Muscle layer of duodenum (tissue), 2 donors: ENCODE data around the gene LNPEP.

Source experiments
- H3K27ac ChIP-seq: one replicate; pipeline ENCODE4 v1.7.0; 2013; ENCODE audit warnings: mild to moderate bottlenecking, low read length
- H3K27me3 ChIP-seq: one replicate; pipeline ENCODE4 v1.7.0; 2013; ENCODE audit warnings: low read depth, mild to moderate bottlenecking, control low read depth, low read length
- H3K36me3 ChIP-seq, 2 donors: one replicate each; pipeline ENCODE4 v1.7.0; 2013; ENCODE audit warnings: low read length in 2 of 2, control low read depth in 1 of 2, mild to moderate bottlenecking in 1 of 2; ENCODE audit not compliant: insufficient read depth in 2 of 2, control insufficient read depth in 1 of 2
- H3K4me1 ChIP-seq, 2 donors: one replicate each; pipeline ENCODE4 v1.7.0; 2013; ENCODE audit warnings: low read length in 2 of 2, mild to moderate bottlenecking in 2 of 2, control low read depth in 1 of 2, moderate library complexity in 1 of 2; ENCODE audit not compliant: insufficient read depth in 2 of 2, control insufficient read depth in 1 of 2
- H3K4me3 ChIP-seq, 2 donors: one replicate each; pipeline ENCODE4 v1.7.0; 2013; ENCODE audit warnings: low read length in 2 of 2, low read depth in 1 of 2, mild to moderate bottlenecking in 1 of 2
- H3K9me3 ChIP-seq, 2 donors: one replicate each; pipeline ENCODE4 v1.7.0; 2013; ENCODE audit warnings: low read length in 2 of 2, control low read depth in 1 of 2, mild to moderate bottlenecking in 1 of 2; ENCODE audit not compliant: control insufficient read depth in 1 of 2
- donor health status: healthy.

The LNPEP gene

DNA sequence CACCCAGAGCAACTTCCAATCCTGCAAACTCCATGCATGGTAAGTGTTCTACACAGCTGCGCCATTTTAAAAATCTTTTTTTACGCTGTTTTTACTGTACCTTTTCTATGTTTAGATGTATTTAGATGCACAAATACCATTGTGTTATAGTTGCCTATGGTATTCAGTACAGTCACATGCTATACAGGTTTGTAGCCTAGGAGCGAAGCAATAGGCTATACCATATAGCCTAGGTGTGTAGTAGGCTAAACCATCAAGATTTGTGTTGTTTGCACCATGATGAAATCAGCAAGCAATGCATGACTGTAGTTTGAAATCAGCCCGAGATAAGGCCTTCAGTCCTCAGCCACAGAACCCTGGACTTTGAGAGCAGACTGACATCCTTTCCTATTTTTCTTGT is 105.4 kb downstream of the LNPEP start:
- Histone ChIP-seq H3K27me3 (no peaks in the 10 kb centered on the region), H3K4me3 (no peak overlapping the region), H3K9me3 (no peaks in the 10 kb centered on the region), H3K36me3 (peaks cover 0 to 3% of the 10 kb centered on the region in 2 donors), H3K27ac (no peak overlapping the region), H3K4me1 (no peaks in the 10 kb centered on the region)

DNA sequence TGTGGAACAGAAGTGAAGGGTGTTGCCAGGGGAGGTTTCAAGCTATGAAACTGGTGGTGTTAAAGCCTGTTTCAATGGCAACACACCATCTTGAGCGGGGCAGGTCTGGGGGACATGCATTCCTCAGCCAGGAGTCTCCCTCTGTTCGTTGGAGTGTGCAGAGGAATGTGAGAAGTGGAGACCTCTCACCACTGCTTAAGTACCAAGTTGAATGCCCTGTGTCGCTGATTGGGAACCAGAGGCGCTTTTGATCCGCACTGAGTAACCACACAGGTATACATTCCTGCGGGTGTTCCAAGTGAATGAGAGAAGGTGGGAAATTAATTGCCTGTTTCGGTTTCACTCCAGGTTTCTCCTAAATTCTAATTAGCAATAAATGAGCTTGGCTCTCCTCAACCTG is 107.1 kb downstream of the LNPEP start:
- H3K27ac ChIP-seq, result no peak overlapping the region
- no peaks in the 10 kb centered on the region for H3K9me3 ChIP-seq
- no peaks in the 10 kb centered on the region for H3K4me1 ChIP-seq
- no peaks in the 10 kb centered on the region for H3K27me3 ChIP-seq
- H3K36me3 ChIP-seq, result no peaks in the 10 kb centered on the region
- no peak overlapping the region for H3K4me3 ChIP-seq

DNA sequence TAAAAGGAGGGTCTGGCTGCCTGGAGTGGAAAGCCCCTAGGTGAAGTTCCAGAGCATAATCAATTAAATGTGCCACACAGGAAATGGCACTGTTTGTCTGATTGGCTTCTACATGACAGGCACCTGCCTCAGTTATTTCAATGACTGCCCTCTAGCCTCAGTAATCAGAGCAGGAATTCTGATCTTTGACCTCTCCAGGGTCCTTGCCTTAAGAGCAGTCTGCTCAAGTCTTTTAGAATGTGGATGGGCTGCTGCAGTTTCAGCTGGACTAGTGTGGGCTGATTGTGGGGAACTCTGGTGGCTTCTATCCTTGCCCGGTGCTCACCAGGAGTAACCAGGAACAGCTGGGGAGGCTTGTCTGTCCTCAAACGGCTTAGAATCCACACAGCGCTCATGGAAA is 107.6 kb downstream of the LNPEP start:
- H3K4me3 ChIP-seq, result no peak overlapping the region
- no peaks in the 10 kb centered on the region for H3K9me3 ChIP-seq
- no peaks in the 10 kb centered on the region for H3K27me3 ChIP-seq
- no peak overlapping the region for H3K27ac ChIP-seq
- H3K36me3 ChIP-seq, result no peaks in the 10 kb centered on the region
- no peaks in the 10 kb centered on the region for H3K4me1 ChIP-seq

DNA sequence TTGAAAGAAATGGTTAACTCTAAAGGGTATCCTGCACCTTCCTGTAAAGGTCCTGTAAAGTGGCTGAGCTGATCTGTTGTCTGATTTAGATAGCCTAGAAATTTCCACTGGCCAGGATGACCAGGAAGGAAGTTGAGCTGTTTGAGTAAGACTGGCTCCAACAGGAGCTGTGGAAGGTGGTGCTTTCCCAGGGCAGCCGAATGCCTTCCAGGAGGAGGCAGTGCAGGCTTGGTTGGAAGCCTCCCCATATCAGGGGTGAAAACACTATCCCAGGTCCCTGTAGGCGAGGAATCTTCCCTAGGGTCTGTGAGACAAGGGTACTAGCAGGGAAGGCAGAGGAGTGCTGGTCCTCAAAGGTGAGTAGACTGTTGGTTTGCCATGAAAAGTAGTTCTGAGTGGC is 108.2 kb downstream of the LNPEP start:
- Histone ChIP-seq H3K4me1 (no peaks in the 10 kb centered on the region), H3K27me3 (no peaks in the 10 kb centered on the region), H3K9me3 (no peaks in the 10 kb centered on the region), H3K36me3 (no peaks in the 10 kb centered on the region), H3K27ac (no peak overlapping the region), H3K4me3 (no peak overlapping the region)

DNA sequence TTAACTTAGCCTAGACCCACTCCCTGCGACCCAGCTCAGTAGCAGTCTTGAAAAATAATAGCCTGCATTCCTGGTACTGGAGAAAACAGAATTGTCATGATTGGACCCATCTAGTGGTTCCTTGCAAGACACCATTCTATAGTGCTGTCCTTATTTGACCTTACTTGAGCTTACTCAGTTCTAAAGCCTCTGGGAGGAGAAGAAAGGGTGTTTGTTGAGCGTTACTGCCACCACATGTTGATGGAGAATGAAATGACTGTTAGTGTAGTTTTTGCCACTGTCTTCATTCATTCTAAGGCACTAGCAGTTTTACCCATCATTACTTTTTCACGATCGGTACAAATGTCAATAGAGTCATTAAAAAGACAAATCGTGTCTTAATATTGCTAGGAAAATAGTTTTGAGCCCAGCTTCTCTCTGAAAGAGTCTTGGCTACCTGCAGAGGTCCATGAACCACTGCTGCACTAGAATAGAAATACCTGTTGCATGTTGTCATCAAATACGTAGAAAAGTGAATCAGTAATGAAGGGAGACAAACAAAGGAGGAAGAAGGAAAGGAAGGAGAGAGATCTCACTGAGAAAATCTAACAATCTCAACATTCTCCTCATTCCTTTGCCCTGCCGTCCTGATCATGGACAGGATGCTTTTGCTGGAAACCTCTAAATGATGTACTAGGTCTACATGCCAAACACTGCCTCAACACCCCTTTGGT is 110.5 kb downstream of the LNPEP start:
- Histone ChIP-seq H3K27ac (no peak overlapping the region), H3K27me3 (no peaks in the 10 kb centered on the region), H3K36me3 (no peaks in the 10 kb centered on the region), H3K4me3 (no peak overlapping the region), H3K4me1 (no peaks in the 10 kb centered on the region), H3K9me3 (no peaks in the 10 kb centered on the region)

DNA sequence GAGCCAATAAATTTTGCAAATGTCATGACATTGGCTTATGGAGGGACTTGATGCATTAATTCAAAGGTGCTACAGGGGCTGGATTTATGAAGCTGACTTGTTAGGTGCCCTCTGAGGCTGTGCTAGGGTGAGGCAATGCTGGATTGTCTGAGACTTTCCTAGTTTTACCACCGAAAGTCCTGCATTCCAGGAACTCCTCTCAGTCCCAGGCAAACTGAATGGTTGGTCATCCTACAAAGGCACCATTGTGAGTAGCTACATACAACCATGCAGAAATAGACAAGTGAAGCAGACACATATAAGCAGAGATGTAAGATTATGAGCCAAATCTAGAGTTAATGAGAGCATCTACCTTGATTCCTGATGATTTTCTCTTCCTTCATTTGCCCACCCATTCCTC is 111.2 kb downstream of the LNPEP start:
- H3K27ac ChIP-seq, result no peak overlapping the region
- no peaks in the 10 kb centered on the region for H3K4me1 ChIP-seq
- no peak overlapping the region for H3K4me3 ChIP-seq
- no peaks in the 10 kb centered on the region for H3K27me3 ChIP-seq
- no peaks in the 10 kb centered on the region for H3K9me3 ChIP-seq
- H3K36me3 ChIP-seq, result no peaks in the 10 kb centered on the region

DNA sequence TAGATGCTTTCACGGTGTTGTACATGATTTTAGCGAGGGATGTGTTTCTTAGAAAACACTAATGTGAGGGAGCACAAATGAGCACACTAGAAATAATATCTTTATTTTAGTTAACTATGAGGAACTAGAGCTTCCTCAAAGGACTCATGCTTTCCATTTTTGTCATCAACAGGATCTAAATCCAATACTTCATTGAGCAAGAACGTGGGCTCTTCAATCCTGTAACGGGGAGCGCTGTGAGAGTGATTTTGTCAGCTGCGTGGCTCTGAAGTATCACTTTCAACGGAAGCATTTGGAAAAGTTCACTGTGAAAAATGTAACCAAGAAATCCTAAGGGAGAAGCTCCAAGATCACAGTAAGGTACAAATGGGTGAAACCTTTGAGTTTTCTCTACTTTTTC is 113.3 kb downstream of the LNPEP start:
- H3K4me3 ChIP-seq, result no peak overlapping the region

DNA sequence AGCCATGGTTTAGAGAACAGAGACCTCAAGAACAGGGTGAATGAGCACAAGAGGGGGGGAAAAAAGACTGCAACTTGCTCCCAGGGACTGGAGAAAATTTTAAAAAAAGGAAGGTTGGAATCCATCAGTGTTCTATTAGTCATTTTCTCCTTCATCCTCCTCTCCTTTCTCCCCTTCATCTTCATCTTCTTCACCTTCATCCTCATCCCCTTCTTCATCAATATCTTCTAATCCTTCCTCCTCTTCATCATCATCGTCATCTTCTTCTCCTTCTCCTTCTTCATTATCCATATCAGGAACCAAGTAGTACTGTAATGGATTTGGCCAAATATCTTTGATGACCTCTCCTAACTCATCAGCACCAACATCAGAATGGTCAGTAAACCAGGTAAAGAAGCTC is 120.4 kb downstream of the LNPEP start:
- Histone ChIP-seq H3K27ac (no peak overlapping the region), H3K27me3 (no peaks in the 10 kb centered on the region), H3K9me3 (peaks cover 0 to 2% of the 10 kb centered on the region in 2 donors), H3K4me1 (no peaks in the 10 kb centered on the region), H3K4me3 (no peak overlapping the region), H3K36me3 (no peaks in the 10 kb centered on the region)

More for the DNA sequence above, 113.3 kb downstream of the LNPEP start:
- no peaks in the 10 kb centered on the region for H3K4me1 ChIP-seq
- no peaks in the 10 kb centered on the region for H3K27me3 ChIP-seq
- no peaks in the 10 kb centered on the region for H3K36me3 ChIP-seq
- no peak overlapping the region for H3K27ac ChIP-seq
- H3K9me3 ChIP-seq, result peaks cover 0 to 2% of the 10 kb centered on the region in 2 donors

DNA sequence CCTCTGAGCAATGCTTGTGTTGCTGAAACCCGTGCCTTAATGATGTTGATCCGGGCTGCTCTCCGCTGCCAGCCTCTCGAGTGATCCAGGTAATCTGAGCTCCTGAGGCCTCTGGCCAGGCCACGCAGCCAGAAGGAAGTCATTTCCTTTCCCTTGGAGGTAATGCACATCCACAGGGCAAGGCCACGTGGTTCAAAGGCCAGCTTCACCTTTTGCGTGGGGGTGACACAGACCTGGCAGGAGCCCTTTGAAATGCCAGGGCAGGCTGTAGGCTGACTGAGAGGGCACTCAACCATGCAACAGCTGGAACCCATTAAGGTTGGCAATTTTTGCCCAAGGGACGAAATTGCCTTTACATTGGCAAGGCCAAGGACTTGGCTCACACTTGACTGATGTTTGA is 126.2 kb downstream of the LNPEP start:
- Histone ChIP-seq H3K9me3 (no peaks in the 10 kb centered on the region), H3K36me3 (no peaks in the 10 kb centered on the region), H3K27me3 (no peaks in the 10 kb centered on the region), H3K4me3 (no peak overlapping the region), H3K4me1 (peaks cover 0 to 2% of the 10 kb centered on the region in 2 donors), H3K27ac (no peak overlapping the region)

DNA sequence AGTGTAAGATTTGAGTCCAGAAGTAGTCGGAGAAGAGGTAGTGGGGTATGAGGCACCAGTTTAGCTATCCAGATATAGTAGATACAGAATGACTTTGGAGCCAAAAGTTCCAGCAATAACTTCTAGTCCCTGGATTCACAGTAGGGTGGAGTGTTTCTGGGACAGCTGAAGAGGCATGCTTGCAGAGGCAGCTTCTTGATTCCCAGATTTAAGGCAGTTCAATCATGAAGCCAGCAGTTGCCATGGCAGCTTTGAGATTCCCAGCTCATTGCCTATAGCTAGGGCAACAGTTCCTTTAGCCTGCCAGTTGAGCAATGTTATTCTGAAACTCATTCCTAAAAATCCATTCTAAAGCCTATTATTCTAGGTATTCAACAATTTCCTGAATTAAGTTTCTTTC is 127.4 kb downstream of the LNPEP start:
- no peaks in the 10 kb centered on the region for H3K9me3 ChIP-seq
- H3K27ac ChIP-seq, result no peak overlapping the region
- no peak overlapping the region for H3K4me3 ChIP-seq
- no peaks in the 10 kb centered on the region for H3K27me3 ChIP-seq
- H3K4me1 ChIP-seq, result peaks cover 0 to 7% of the 10 kb centered on the region in 2 donors
- no peaks in the 10 kb centered on the region for H3K36me3 ChIP-seq

DNA sequence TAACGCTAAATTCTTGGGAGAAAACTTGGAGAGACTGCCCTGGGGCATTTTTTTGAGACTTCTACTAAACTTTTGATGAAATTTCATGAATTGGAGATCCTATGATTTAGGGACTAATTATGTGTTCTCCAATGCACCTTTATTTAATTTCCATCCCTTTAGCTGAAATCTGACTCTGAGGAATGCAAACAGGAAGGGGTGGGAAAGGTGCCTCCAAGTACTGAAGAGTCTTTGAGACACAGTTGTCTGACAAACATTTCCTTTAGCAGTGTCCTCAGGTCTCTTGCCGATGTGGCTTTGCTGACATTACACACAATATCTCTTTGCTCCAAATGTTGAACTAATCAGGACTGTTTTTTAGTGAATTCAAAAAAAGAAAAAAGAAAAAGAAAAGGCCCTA is 129.6 kb downstream of the LNPEP start:
- no peaks in the 10 kb centered on the region for H3K27me3 ChIP-seq
- H3K36me3 ChIP-seq, result no peaks in the 10 kb centered on the region
- no peaks in the 10 kb centered on the region for H3K9me3 ChIP-seq
- H3K4me3 ChIP-seq, result no peak overlapping the region
- no peak overlapping the region for H3K27ac ChIP-seq
- H3K4me1 ChIP-seq, result peaks cover 0 to 7% of the 10 kb centered on the region in 2 donors

DNA sequence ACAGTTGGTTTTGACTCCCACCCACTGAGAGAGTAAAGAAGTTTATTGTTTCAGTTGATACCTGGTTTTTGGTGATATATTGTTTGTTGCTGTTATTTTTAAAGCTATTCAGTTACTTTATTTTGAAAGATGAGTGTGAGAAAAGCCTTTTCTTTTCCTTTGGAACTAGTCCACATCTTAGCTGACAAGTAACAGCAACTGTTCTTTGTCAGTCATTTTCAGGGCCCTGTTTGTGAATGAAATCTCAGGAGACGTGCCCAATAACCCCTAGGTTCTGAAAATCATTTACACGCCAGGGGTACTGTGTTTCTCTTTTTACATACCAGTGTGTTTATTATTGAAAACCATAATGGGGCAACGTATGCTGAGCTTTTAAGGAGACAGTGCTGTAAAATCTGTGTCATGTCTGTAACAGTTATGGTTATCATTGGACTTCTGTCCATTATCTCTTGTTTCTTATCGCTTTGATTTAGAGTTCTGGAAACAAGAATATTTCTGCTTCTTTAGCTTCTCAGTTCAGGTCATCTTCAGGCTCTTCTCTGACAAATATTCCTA is 131.5 kb downstream of the LNPEP start:
- H3K4me3 ChIP-seq, result no peak overlapping the region
- H3K27me3 ChIP-seq, result no peaks in the 10 kb centered on the region
- no peaks in the 10 kb centered on the region for H3K36me3 ChIP-seq
- peaks cover 0 to 12% of the 10 kb centered on the region in 2 donors for H3K4me1 ChIP-seq
- H3K9me3 ChIP-seq, result no peaks in the 10 kb centered on the region
- no peak overlapping the region for H3K27ac ChIP-seq
